Activated T-cell treated with anti-CD3 and anti-CD28 coated beads, Interleukin-2, amount 50 U/mL, for 24 hours (primary cell): Measurements from ENCODE around the gene ATP9B.
"Not testable (repeated sequence)": the region's sequence is repeated elsewhere in the genome, so short reads cannot be mapped to it uniquely, and the experiment has no call there.

ENCODE experiments used
- DNase-seq: peaks from one replicate; pipeline ENCODE4 v3.0.0-alpha.2; 2020
- H3K27ac Mint-ChIP-seq: 2 replicates; pipeline ENCODE4 v1.8.0; 2020; ENCODE audit warnings: mild to moderate bottlenecking, mixed read lengths
- H3K27me3 Mint-ChIP-seq: 2 replicates; pipeline ENCODE4 v1.8.0; 2020; ENCODE audit warnings: mixed read lengths
- H3K36me3 Mint-ChIP-seq: 2 replicates; pipeline ENCODE4 v1.8.0; 2020; ENCODE audit warnings: low read depth, mixed read lengths
- H3K4me1 Mint-ChIP-seq: 2 replicates; pipeline ENCODE4 v1.8.0; 2020; ENCODE audit warnings: low read depth, mixed read lengths
- H3K4me3 Mint-ChIP-seq: 2 replicates; pipeline ENCODE4 v1.8.0; 2020; ENCODE audit warnings: mild to moderate bottlenecking, moderate library complexity, mixed read lengths
- H3K9me3 Mint-ChIP-seq: 2 replicates; pipeline ENCODE4 v1.8.0; 2020; ENCODE audit warnings: mixed read lengths

ATP9B gene

GRCh38 chr18:79058007-79058406, 11.2 kb upstream of the ATP9B start:
- H3K36me3 Mint-ChIP-seq: no peaks in the 10 kb centered on the region
- H3K4me3 Mint-ChIP-seq: no peak overlapping the region
- no peaks in the 10 kb centered on the region for H3K4me1 Mint-ChIP-seq

DNA sequence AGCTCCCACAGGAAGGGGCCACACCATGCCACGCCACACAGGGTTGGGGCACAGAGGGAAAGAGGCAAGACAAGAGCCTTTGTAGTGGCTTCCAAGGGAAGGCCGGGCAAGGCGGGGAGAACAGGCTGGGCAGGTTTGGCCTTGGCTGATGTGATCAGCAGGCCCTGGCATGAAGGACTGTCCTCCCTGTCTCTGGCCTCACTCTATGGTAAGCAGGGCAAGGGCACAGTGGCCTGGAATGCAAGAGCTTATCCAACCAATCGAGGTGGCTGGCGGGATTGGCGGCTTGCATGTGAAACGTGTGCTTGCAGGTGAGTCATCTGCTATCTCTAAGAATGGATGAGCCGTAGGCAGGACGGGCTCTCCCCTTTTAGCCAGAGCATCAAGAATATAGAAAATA, 6.4 kb upstream of the ATP9B start:
- Mint-ChIP-seq H3K27ac (no peak overlapping the region), H3K9me3 (peaks cover 23% of the 10 kb centered on the region), H3K4me3 (no peak overlapping the region), H3K27me3 (peaks cover 5% of the 10 kb centered on the region), H3K4me1 (peaks cover 7% of the 10 kb centered on the region), H3K36me3 (peaks cover 21% of the 10 kb centered on the region)
- DNase-seq: no peak

More at GRCh38 chr18:79058007-79058406, 11.2 kb upstream of the ATP9B start:
- no peak for DNase-seq
- Mint-ChIP-seq H3K9me3 (no peaks in the 10 kb centered on the region), H3K27me3 (peaks cover 16% of the 10 kb centered on the region), H3K27ac (no peak overlapping the region)

DNA sequence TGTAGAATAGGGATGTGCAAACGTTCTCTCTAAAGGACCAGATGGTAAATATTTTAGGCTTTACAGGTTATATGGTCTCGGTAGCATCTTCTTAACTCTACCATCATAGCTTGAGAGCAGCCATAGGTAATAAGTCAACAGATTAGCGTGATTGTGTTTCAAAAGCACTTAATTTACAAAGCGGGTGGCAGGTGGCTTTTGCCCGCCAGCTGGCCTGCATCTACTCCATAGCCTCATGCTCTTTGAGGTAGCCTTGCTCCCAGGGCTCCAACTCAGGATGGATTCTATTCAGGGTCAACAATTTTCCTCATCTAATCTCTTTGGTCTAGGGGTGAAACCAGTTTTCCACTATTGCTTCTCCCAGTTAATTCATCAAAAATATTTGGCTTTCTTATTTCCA, 5.0 kb upstream of the ATP9B start:
- DNase-seq: no peak
- no peak overlapping the region for H3K27ac Mint-ChIP-seq
- peaks cover 3% of the 10 kb centered on the region for H3K27me3 Mint-ChIP-seq
- H3K4me1 Mint-ChIP-seq: peaks cover 13% of the 10 kb centered on the region
- H3K36me3 Mint-ChIP-seq: peaks cover 23% of the 10 kb centered on the region
- H3K4me3 Mint-ChIP-seq: no peak overlapping the region
- peaks cover 23% of the 10 kb centered on the region for H3K9me3 Mint-ChIP-seq

DNA sequence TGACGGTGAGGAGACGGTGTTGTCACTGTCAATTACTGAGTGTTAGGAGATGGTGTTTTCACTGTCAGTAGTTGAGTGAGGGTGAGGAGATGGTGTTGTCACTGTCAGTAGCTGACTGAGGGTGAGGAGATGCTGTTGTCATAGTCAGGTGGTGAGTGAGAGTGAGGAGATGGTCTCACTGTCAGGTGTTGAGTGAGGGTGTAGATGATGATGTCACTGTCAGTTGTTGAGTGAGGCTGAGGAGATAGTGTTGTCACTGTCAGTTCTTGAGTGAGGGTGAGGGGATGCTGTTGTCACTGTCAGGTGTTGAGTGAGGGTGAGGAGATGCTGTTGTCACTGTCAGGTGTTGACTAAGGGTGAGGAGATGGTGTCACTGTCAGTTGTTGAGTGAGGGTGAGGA, 3.4 kb upstream of the ATP9B start:
- no peak for DNase-seq
- Mint-ChIP-seq H3K36me3 (peaks cover 32% of the 10 kb centered on the region), H3K9me3 (peaks cover 23% of the 10 kb centered on the region), H3K4me1 (peaks cover 18% of the 10 kb centered on the region), H3K27ac (no peak overlapping the region), H3K4me3 (no peak overlapping the region), H3K27me3 (peaks cover 3% of the 10 kb centered on the region)

DNA sequence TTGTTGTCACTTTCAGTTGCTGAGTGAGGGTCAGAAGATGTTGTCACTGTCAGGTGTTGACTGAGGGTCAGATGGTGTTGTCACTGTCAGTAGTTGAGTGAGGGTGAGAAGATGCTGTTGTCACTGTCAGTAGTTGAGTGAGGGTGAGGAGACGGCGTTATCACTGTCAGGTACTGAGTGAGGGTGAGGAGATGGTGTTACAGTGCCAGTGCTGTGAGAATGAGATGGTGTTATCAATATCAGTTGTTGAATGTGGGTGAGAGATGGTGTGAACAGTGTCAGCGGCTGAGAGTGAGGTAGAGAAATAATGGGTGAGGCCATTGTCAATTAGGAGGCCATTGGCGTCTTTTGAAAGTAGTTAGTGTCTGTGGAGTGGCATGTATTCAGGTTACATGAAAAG, 1.6 kb upstream of the ATP9B start:
- peak overlapping the region; percentile 82 for H3K4me3 Mint-ChIP-seq
- H3K27ac Mint-ChIP-seq: peak overlapping the region; percentile 19
- no peaks in the 10 kb centered on the region for H3K27me3 Mint-ChIP-seq
- no peak for DNase-seq
- peaks cover 25% of the 10 kb centered on the region for H3K9me3 Mint-ChIP-seq
- H3K4me1 Mint-ChIP-seq: peaks cover 29% of the 10 kb centered on the region
- H3K36me3 Mint-ChIP-seq: peaks cover 45% of the 10 kb centered on the region

DNA sequence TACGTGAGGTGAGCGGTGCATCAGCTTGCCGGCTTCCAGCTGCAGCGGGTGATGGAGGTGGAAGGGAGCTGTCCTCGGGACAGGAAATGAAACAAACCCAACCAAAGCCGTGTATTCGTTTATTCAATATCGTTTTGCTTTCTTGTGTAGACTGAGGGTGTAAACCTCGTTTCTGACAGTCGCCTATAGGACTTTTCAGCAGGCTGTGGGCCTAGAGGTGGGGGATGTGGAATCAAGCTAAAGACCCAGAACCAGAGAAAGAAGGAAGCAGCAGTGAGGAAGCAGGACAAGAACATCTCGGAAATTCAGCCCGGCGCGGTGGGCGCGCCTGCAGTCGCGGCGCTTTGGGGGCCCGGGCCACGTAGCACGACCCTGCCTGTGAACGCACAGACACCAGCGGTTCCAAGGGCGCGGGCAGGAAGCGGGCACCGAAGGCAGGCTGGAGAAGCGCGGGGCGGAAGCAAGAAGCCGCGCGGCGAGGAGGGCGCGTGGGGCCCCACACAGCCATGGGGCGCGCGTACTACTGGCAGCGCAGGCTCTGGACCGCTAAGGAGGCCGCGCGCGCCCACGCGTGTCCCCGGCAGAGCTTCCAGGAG, 755 bp upstream of the ATP9B start:
- peaks cover 25% of the 10 kb centered on the region for H3K9me3 Mint-ChIP-seq
- no peak for DNase-seq
- H3K4me1 Mint-ChIP-seq: peaks cover 30% of the 10 kb centered on the region
- H3K4me3 Mint-ChIP-seq: peak overlapping the region; percentile 82
- peaks cover 53% of the 10 kb centered on the region for H3K36me3 Mint-ChIP-seq
- H3K27me3 Mint-ChIP-seq: no peaks in the 10 kb centered on the region
- peak overlapping the region; percentile 97 for H3K27ac Mint-ChIP-seq

GRCh38 chr18:79069717-79070151, 540 bp downstream of the ATP9B start:
- Mint-ChIP-seq H3K27ac (peak overlapping the region; percentile 93), H3K9me3 (peaks cover 25% of the 10 kb centered on the region), H3K4me3 (peak overlapping the region; percentile 88), H3K4me1 (peaks cover 43% of the 10 kb centered on the region), H3K27me3 (no peaks in the 10 kb centered on the region), H3K36me3 (peaks cover 65% of the 10 kb centered on the region)
- DNase-seq: no peak

- Mint-ChIP-seq H3K9me3 (peaks cover 24% of the 10 kb centered on the region), H3K27ac (peak overlapping the region; percentile 75), H3K36me3 (peaks cover 65% of the 10 kb centered on the region), H3K4me3 (peak overlapping the region; percentile 88), H3K27me3 (no peaks in the 10 kb centered on the region), H3K4me1 (peaks cover 49% of the 10 kb centered on the region)
- DNase-seq: no peak
Measured at GRCh38 chr18:79070486-79070885, 1.3 kb downstream of the ATP9B start.

- Mint-ChIP-seq H3K9me3 (peaks cover 19% of the 10 kb centered on the region), H3K4me1 (peaks cover 53% of the 10 kb centered on the region), H3K27me3 (no peaks in the 10 kb centered on the region), H3K4me3 (peak overlapping the region; percentile 88), H3K36me3 (peaks cover 61% of the 10 kb centered on the region), H3K27ac (no peak overlapping the region)
- no peak for DNase-seq
Measured at GRCh38 chr18:79071037-79071436, 1.8 kb downstream of the ATP9B start.

DNA sequence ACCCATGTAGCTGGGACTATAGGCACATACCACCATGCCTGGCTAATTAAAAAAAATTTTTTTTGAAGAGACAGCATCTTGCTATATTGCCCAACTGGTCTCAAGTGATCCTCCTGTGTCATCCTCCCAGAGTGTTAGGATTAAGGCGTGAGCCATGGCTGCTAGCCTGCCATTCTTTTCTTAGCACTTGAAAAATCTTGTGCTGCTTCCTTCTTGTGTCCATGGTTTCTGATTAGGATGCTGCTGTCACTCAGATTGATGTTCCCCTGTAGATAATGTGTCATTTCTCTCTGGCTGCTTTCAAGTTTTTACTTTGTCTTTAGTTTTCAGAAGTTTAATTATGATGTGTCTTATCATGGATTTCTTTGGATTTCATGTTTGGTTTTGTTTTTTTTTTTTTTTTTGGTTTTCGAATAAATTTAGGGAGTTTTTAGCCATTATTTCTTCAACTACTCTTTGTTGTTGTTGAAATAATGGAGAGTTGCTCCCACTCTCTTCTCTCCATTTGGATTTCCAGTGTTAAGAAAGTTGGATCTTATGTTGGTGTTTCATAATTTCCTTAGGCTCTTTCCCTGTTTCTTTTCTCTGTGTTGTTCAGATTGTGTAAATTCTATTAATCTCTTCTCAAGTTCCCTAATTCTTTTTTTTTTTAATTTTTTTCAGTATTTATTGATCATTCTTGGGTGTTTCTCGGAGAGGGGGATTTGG, 2.5 kb downstream of the ATP9B start:
- Mint-ChIP-seq H3K27me3 (no peaks in the 10 kb centered on the region), H3K36me3 (peaks cover 55% of the 10 kb centered on the region), H3K4me1 (peaks cover 60% of the 10 kb centered on the region), H3K27ac (no peak overlapping the region), H3K4me3 (peak overlapping the region; percentile 88), H3K9me3 (peaks cover 13% of the 10 kb centered on the region)
- DNase-seq: no peak

GRCh38 chr18:79072655-79073054, 3.5 kb downstream of the ATP9B start:
- DNase-seq, H3K27me3 Mint-ChIP-seq, H3K27ac Mint-ChIP-seq, H3K9me3 Mint-ChIP-seq, H3K4me3 Mint-ChIP-seq: not testable (repeated sequence)
- H3K36me3 Mint-ChIP-seq: peaks cover 45% of the 10 kb centered on the region
- H3K4me1 Mint-ChIP-seq: peaks cover 64% of the 10 kb centered on the region

DNA sequence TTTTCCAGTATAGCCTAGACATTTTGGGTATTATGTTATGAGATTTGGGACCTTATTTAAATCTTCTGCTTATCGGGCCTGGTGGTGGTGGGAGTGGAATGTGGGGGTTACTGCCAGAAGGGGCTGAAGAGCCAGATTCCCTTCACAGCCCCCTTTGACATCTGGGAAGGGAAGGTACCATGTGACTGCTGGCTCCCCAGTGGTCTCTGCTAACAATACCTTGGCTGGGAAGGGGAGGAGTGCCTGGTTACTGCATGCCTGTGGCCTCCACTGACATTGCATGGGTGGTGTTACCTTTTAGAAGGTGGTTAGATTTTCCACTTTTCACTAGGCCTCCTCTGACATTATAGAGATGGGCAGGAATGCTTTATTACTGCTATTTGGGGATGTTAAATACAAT, 8.0 kb downstream of the ATP9B start:
- Mint-ChIP-seq H3K27me3 (no peaks in the 10 kb centered on the region), H3K9me3 (peaks cover 9% of the 10 kb centered on the region), H3K36me3 (peaks cover 67% of the 10 kb centered on the region), H3K4me1 (peaks cover 76% of the 10 kb centered on the region), H3K4me3 (no peak overlapping the region), H3K27ac (peak overlapping the region; percentile 7)
- DNase-seq: no peak

- H3K4me1 Mint-ChIP-seq: peaks cover 71% of the 10 kb centered on the region
- H3K4me3 Mint-ChIP-seq, DNase-seq, H3K9me3 Mint-ChIP-seq, H3K27ac Mint-ChIP-seq, H3K27me3 Mint-ChIP-seq: not testable (repeated sequence)
- H3K36me3 Mint-ChIP-seq: peaks cover 69% of the 10 kb centered on the region
Measured at GRCh38 chr18:79078791-79079190, 9.6 kb downstream of the ATP9B start.

GRCh38 chr18:79092874-79093273, 23.7 kb downstream of the ATP9B start:
- peaks cover 62% of the 10 kb centered on the region for H3K4me1 Mint-ChIP-seq
- DNase-seq: no peak
- H3K27ac Mint-ChIP-seq: no peak overlapping the region
- no peaks in the 10 kb centered on the region for H3K27me3 Mint-ChIP-seq
- peaks cover 12% of the 10 kb centered on the region for H3K9me3 Mint-ChIP-seq
- peaks cover 42% of the 10 kb centered on the region for H3K36me3 Mint-ChIP-seq
- H3K4me3 Mint-ChIP-seq: no peak overlapping the region

- H3K4me1 Mint-ChIP-seq: peaks cover 56% of the 10 kb centered on the region
- DNase-seq: no peak
- peaks cover 42% of the 10 kb centered on the region for H3K36me3 Mint-ChIP-seq
- no peak overlapping the region for H3K27ac Mint-ChIP-seq
- no peak overlapping the region for H3K4me3 Mint-ChIP-seq
- no peaks in the 10 kb centered on the region for H3K27me3 Mint-ChIP-seq
- peaks cover 16% of the 10 kb centered on the region for H3K9me3 Mint-ChIP-seq
Measured at GRCh38 chr18:79093986-79094385, 24.8 kb downstream of the ATP9B start.
